Fibroblast of lung (primary cell): ENCODE measurements around the gene DHRS12.

Experiments used
- EZH2 ChIP-seq: IDR thresholded peaks from 2 replicates; pipeline ENCODE4 v1.5.1; 2012; ENCODE audit warnings: low read length, control low read depth, mild to moderate bottlenecking; ENCODE audit errors: missing control alignments
- TF ChIP-seq, protein P1 (sequence below), 2 donors: IDR thresholded peaks in 1 of 2; conservative IDR thresholded peaks in 1 of 2; 1 replicate in 1 of 2; 2 replicates in 1 of 2; pipeline ENCODE4 v1.5.1; 2011 to 2012; ENCODE audit warnings: low read length in 2 of 2, control low read depth in 1 of 2, inconsistent platforms in 1 of 2, low read depth in 1 of 2, mild to moderate bottlenecking in 1 of 2

DNA sequence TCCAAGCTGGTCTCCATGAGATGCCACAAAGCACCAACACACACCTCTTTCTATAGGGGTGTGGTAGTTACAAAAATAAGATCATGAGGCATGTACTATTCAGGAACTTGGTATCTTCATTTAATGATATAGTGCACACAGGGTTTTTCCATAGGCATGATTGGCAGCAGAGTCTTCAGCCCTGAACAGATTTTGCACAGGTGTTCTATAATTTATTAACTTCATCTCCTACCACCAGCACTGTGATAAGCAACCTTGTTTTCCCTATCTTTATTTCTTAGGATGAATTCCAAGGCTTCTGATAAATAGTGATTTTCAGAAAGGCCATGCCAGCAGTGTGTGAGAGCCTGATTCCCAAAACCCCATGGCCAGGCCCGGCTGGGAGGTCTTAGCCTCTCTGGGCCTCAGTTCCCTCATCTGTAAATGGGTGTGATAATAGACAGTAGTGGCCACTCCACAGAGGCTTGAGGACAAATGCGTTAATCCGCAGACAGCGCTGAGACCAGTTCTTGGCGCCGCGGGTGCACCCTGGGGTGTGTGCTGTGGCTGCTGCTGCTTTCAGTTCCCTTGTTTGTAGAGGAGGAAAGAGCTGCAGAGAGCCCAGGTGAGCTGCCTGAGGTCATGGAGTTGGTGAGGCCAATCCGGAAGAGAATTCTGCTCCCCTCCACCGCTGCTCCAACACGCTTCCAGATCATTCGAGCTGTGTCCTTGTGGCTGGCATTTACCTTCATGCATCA lies 33.1 kb downstream of the DHRS12 start:
- TF ChIP-seq, protein P1, sequence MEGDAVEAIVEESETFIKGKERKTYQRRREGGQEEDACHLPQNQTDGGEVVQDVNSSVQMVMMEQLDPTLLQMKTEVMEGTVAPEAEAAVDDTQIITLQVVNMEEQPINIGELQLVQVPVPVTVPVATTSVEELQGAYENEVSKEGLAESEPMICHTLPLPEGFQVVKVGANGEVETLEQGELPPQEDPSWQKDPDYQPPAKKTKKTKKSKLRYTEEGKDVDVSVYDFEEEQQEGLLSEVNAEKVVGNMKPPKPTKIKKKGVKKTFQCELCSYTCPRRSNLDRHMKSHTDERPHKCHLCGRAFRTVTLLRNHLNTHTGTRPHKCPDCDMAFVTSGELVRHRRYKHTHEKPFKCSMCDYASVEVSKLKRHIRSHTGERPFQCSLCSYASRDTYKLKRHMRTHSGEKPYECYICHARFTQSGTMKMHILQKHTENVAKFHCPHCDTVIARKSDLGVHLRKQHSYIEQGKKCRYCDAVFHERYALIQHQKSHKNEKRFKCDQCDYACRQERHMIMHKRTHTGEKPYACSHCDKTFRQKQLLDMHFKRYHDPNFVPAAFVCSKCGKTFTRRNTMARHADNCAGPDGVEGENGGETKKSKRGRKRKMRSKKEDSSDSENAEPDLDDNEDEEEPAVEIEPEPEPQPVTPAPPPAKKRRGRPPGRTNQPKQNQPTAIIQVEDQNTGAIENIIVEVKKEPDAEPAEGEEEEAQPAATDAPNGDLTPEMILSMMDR (conservative IDR thresholded peaks at IDR 0.05 in 1 of 2, IDR thresholded peaks at IDR 0.05 in 1 of 2; ENCODE audit: low read depth in 1 of 2, low read length in 2 of 2): no peak
- no peak for TF ChIP-seq EZH2
